Measurements from ENCODE around the gene ADGRG3. TPM values are rescaled to one million over a fixed set of nuclear protein-coding genes. Genes with fewer than 3 reads are reported as not detected.

Gene ADGRG3
- total and polyA plus RNA-seq, 2 of the 8 experiments (the other 6 are each of a cell fraction or from before 2014, with no cell fraction given), result 0.28 to 0.98 TPM

DNA sequence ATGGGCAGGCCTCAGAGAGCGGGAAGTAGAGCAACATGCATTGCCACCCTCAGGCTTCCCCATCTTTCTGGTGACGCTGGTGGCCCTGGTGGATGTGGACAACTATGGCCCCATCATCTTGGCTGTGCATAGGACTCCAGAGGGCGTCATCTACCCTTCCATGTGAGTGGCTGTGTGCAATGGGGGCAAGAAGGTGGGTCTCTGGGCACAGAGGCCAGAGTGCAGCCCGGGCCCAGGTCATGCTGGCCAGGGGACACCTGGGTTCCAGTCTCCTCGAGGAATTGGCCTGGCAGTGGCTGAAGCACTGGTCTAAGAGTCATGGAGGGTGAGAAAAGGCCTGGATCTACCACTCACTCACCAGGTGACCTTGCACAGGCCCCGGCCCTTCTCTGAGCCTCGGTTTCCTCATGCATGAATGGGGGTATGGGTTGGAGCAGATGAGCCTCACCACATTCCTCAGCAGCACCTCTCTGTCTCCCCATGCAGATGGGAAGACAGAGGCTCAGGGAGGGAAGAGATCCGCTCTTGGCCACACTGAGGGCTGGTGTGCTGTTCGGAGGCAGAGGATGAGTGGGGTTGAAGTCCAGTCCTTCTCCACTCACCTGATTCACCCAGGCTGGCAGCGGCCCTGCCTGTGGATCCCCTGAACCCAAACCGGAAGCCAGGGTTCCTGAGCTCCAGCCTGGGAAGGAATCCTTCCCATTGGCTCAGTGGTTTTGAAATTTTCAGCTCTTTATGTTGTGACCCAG, 7.2 kb upstream of the ADGRG3 start:
- Histone ChIP-seq H2AK5ac (ENCODE audit: low read depth, low read length) (no peak overlapping the region), H2BK120ac (replicated peaks; ENCODE audit: low read depth, low read length) (no peak overlapping the region), H3K79me2 (ENCODE audit: control insufficient read depth in 1 of 2, insufficient read depth in 2 of 2, low read length in 2 of 2) (no peaks in the 10 kb centered on the region), H3K27me3 (replicated peaks in 1 of 4; ENCODE audit: control insufficient read depth in 3 of 4, extremely low read depth in 1 of 4, insufficient read depth in 3 of 4, low read length in 3 of 4) (no peaks in the 10 kb centered on the region), H3K18ac (ENCODE audit: extremely low read depth, low read length) (no peak overlapping the region), H4K5ac (ENCODE audit: insufficient read length, low read depth, low read length) (no peak overlapping the region), H3K9me3 (ENCODE audit: insufficient read depth in 2 of 2, low read depth in 1 of 2, low read length in 1 of 2) (no peaks in the 10 kb centered on the region), H2BK20ac (ENCODE audit: low read length) (no peak overlapping the region), H3K14ac (ENCODE audit: insufficient read length) (no peak overlapping the region), H4K91ac (replicated peaks; ENCODE audit: insufficient read length, low read length) (no peak overlapping the region), H4K8ac (ENCODE audit: extremely low read depth, insufficient read depth, low read length) (no peak overlapping the region), H3K27ac (ENCODE audit: low read depth, low read length) (no peak overlapping the region), H3K4me3 (ENCODE audit: extremely low read depth in 1 of 4, insufficient read depth in 2 of 4, low read depth in 3 of 4, low read length in 4 of 4) (no peak overlapping the region), H3K23ac (ENCODE audit: insufficient read length) (no peak overlapping the region), H3K9ac (replicated peaks in 1 of 4; ENCODE audit: extremely low read depth in 1 of 4, low read depth in 3 of 4, low read length in 3 of 4) (no peak overlapping the region), H3K56ac (replicated peaks; ENCODE audit: insufficient read length, low read depth, low read length) (no peak overlapping the region), H3K23me2 (ENCODE audit: low read depth, low read length) (no peaks in the 10 kb centered on the region), H3K4ac (replicated peaks; ENCODE audit: insufficient read length, low read depth, low read length) (no peak overlapping the region), H2BK15ac (ENCODE audit: low read length) (no peak overlapping the region), H2BK5ac (ENCODE audit: low read depth, low read length) (no peak overlapping the region), H3K36me3 (ENCODE audit: control insufficient read depth in 2 of 4, insufficient read depth in 4 of 4, low read length in 3 of 4) (no peaks in the 10 kb centered on the region), H3K4me2 (ENCODE audit: insufficient read depth in 1 of 2, low read depth in 2 of 2, low read length in 2 of 2) (no peak overlapping the region), H4K20me1 (replicated peaks in 1 of 2; ENCODE audit: control insufficient read depth in 1 of 2, insufficient read depth in 2 of 2, low read length in 2 of 2) (no peaks in the 10 kb centered on the region), H2AFZ (ENCODE audit: low read length) (no peak overlapping the region), H2BK12ac (ENCODE audit: low read depth, low read length) (no peak overlapping the region), H3K4me1 (replicated peaks in 1 of 4; ENCODE audit: control insufficient read depth in 3 of 4, insufficient read depth in 4 of 4, low read length in 3 of 4) (no peaks in the 10 kb centered on the region; a peak in 1 of 7 replicates), H3K79me1 (ENCODE audit: low read depth, low read length) (no peaks in the 10 kb centered on the region)
- DNase-seq (ENCODE audit: low read depth in 1 of 2, low spot score in 2 of 2), result no peak
- ChIA-PET CTCF (ENCODE audit: partially characterized antibody) (interaction anchor here (0.9 to 2.8 kb wide), 5 partner anchors 11 to 69 kb away, joined by 4 to 12 read pairs (median 6); no protein-coding TSS in a partner anchor), POLR2A (ENCODE audit: partially characterized antibody) (interaction anchor here (1.4 kb wide), 1 partner anchor 100 kb away, joined by 3 read pairs; no protein-coding TSS in a partner anchor)
- WGBS, 2 experiments (ENCODE audit: extremely low coverage in 1 of 2, insufficient coverage in 1 of 2, insufficient read length in 1 of 2, insufficient replicate concordance in 2 of 2, low coverage in 1 of 2, low lambda C conversion rate in 2 of 2, missing lambda C conversion rate in 1 of 2), result 90% methylated on average over 11 of the region's 11 CpGs; no CpG with 5 or more reads in 1 of the 2 experiments
- no peak for TF ChIP-seq EP300 (IDR thresholded peaks at IDR 0.05; ENCODE audit: borderline replicate concordance in 1 of 2, low read depth in 2 of 2, low read length in 2 of 2)
- no peak for TF ChIP-seq SP2 (IDR thresholded peaks at IDR 0.05; ENCODE audit: low read length)
- peak in 1 of 3 experiments; percentile 4; a peak in 1 of 4 replicates for TF ChIP-seq CTCF (IDR thresholded peaks at IDR 0.05; ENCODE audit: control extremely low read depth in 1 of 3, insufficient read depth in 1 of 3, low read depth in 1 of 3, low read length in 3 of 3)
- peak; percentile 19 to 48; a peak in 3 of 4 replicates for TF ChIP-seq RAD21 (IDR thresholded peaks at IDR 0.05 in 1 of 2, conservative IDR thresholded peaks at IDR 0.05 in 1 of 2; ENCODE audit: low read depth in 2 of 2, low read length in 2 of 2)
- TF ChIP-seq EZH2 (IDR thresholded peaks at IDR 0.05; ENCODE audit: low read depth, low read length, severe bottlenecking), result no peak
- no peak for FAIRE-seq
